AG10803 (cell line): Measurements from ENCODE around the gene OR56A1.

Experiments used
- DNase-seq: peaks from one replicate; pipeline ENCODE4 v3.0.0; 2010; ENCODE audit warnings: low read depth
- H3K4me3 ChIP-seq: 2 replicates; pipeline ENCODE4 v1.5.1; 2011; ENCODE audit warnings: mild to moderate bottlenecking, low read length, control low read depth
- TF ChIP-seq, protein P1 (sequence below): conservative IDR thresholded peaks from 2 replicates; pipeline ENCODE4 v1.5.1; 2011; ENCODE audit warnings: mild to moderate bottlenecking, low read length, control low read depth, inconsistent platforms

OR56A1 gene

DNA sequence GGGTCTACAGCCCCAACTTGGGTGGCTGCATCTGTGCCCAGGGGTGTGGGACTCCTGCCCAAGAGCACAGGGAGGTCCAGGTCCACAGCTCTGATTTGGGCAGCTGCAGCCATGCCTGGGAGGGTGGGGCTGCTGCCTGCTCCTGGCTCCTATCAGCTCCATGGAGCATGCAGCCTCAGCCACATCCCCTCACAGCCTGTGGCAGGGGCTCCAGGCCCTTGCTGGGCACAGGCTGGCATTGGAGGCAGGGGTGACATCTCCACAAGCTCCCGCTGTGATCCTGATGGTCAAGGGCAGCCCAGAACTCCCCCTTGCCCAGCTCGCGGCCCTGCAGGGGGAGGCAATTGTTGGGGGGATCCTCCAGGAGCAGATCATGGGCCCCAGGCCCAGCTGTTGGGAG lies 17.5 kb downstream of the OR56A1 start:
- TF ChIP-seq, protein P1, sequence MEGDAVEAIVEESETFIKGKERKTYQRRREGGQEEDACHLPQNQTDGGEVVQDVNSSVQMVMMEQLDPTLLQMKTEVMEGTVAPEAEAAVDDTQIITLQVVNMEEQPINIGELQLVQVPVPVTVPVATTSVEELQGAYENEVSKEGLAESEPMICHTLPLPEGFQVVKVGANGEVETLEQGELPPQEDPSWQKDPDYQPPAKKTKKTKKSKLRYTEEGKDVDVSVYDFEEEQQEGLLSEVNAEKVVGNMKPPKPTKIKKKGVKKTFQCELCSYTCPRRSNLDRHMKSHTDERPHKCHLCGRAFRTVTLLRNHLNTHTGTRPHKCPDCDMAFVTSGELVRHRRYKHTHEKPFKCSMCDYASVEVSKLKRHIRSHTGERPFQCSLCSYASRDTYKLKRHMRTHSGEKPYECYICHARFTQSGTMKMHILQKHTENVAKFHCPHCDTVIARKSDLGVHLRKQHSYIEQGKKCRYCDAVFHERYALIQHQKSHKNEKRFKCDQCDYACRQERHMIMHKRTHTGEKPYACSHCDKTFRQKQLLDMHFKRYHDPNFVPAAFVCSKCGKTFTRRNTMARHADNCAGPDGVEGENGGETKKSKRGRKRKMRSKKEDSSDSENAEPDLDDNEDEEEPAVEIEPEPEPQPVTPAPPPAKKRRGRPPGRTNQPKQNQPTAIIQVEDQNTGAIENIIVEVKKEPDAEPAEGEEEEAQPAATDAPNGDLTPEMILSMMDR, result no peak
- DNase-seq, result no peak

GRCh38 chr11:6012035-6012668 lies 18.4 kb downstream of the OR56A1 start:
- TF ChIP-seq, protein P1, result no peak
- H3K4me3 ChIP-seq, result no peak overlapping the region
- no peak for DNase-seq

More for the DNA sequence above, 17.5 kb downstream of the OR56A1 start:
- no peak overlapping the region for H3K4me3 ChIP-seq

DNA sequence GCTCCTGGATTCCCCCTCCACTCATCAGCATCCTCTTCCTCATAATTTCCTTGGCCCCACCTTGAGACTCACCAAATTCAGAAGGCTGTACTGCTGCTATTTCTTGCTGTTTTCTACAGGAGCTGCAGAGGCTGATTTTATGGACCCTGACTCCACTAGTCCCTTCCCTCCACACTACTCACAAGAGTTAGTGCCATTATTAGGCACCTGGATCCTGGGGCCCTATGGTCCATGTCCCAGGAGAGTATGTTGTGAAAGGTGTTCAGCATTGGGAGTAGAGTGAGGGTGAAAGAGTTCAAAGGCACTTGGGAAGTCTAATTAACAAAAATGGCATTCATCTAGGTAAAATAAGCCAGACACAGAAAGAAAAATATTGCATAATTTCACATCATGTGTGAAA lies 23.7 kb downstream of the OR56A1 start, which contains the start of gene OR56A4:
OR56A4 (minus strand) TSS at position 101 of the 400 bp plus-strand sequence. CDS start 3,954 bp downstream, outside the sequence.
- TF ChIP-seq, protein P1, result no peak
- no peak within 1 kb of the TSS for H3K4me3 ChIP-seq
- DNase-seq, result no peak

DNA sequence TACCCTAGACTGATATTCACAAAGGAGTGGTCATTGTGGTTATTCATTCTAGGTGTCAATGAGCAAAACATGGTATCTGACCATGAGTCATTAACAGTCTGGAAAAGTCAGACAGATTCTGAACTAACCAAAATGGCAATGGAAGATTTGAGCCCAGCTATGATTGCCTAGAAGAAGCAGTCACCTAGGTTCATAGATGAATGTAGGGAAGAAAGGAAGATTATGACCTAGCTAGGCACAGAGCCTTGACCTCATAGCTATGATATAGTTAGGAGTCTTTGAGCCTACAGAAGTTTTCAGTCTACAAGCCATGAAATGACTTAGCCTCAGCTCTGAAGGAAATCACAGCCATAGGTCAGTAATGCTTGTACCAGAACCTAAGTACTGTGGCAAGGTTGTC lies 24.2 kb downstream of the OR56A1 start:
- no peak overlapping the region for H3K4me3 ChIP-seq
- DNase-seq, result no peak
- TF ChIP-seq, protein P1, result no peak

GRCh38 chr11:6002202-6002699 lies 28.3 kb downstream of the OR56A1 start:
- TF ChIP-seq, protein P1, result no peak
- DNase-seq, result no peak
- H3K4me3 ChIP-seq, result no peak overlapping the region

DNA sequence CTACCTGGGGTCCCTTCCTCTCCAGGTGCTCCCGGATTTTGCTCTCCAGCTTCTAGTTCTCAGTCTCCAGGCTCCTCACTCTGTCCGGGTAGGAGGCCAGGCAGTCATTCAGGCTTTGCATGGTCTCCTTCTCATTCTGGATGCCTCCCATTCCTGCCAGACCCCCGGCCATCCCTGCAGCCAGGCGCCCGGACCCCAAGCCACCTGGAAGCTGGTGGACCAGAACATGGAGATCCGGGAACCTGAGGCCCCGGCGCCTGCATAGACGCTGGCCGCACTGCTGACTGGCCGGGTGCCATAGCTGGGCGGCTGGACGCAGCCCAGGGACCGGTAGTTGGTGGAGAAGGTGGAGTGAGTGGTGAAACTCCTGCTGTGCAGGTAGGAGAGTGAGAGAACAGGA lies 35.8 kb downstream of the OR56A1 start:
- H3K4me3 ChIP-seq, result no peak overlapping the region
- DNase-seq, result no peak
- TF ChIP-seq, protein P1, result no peak

- no peak overlapping the region for H3K4me3 ChIP-seq
- DNase-seq, result peak; percentile 26
- TF ChIP-seq, protein P1, result peak; percentile 67
These were observed 37.8 kb downstream of the OR56A1 start for GRCh38 chr11:5992604-5993251.
